Left lung (tissue), 10 donors: ENCODE measurements around the gene CADM1. TPM values are rescaled to one million over a fixed set of nuclear protein-coding genes. Genes with fewer than 3 reads are reported as not detected.

Experiments
- ATAC-seq: fragments of 200-7000 bp; cut with Tn5 transposase; one replicate; pipeline ENCODE4 v1.9.1; 2020; ENCODE audit warnings: moderate library complexity
- DNase-seq, 4 donors: peaks; one replicate each; pipeline ENCODE4 v3.0.0-alpha.2; 2013 to 2020
- H3K27ac ChIP-seq, 2 donors: fragments of 200-600 bp; sonication (generic) in 1 of 2; one replicate each; pipeline versions ENCODE4 v1.5.0 to v1.8.0; 2020 to 2021
- H3K27me3 ChIP-seq, 2 donors: fragments of 200-600 bp; sonication (generic) in 1 of 2; one replicate each; pipeline versions ENCODE4 v1.5.0 to v1.8.0; 2020 to 2021
- H3K36me3 ChIP-seq, 2 donors: fragments of 200-600 bp; sonication (generic) in 1 of 2; one replicate each; pipeline versions ENCODE4 v1.5.0 to v1.8.0; 2020 to 2021
- H3K4me1 ChIP-seq, 2 donors: fragments of 200-600 bp; one replicate each; pipeline ENCODE4 v1.8.0; 2021
- H3K4me3 ChIP-seq, 2 donors: fragments of 200-600 bp; sonication (generic) in 1 of 2; one replicate each; pipeline versions ENCODE4 v1.5.0 to v1.8.0; 2020 to 2021; ENCODE audit warnings: mild to moderate bottlenecking in 1 of 2
- H3K9me3 ChIP-seq, 2 donors: fragments of 200-600 bp; sonication (generic) in 1 of 2; one replicate each; pipeline versions ENCODE4 v1.5.0 to v1.8.0; 2020 to 2021
- CTCF ChIP-seq, 2 donors: fragments of 200-600 bp; sonication (generic) in 1 of 2; IDR thresholded peaks; one replicate each; pipeline versions ENCODE4 v1.5.0 to v1.8.0; 2021; ENCODE audit warnings: antibody characterized with exemption in 2 of 2
- intact Hi-C, 2 donors: fragments of 100-400 bp; cut with DNase I; formaldehyde crosslinking; loops; one replicate each; pipeline versions ENCODE4 v1.11.2 to v1.14.2; 2022
- polyA plus RNA-seq, 6 donors: library from polyadenylated mRNA; unstranded; fragments of 120-200 nt; gene quantifications; one replicate each; pipeline ENCODE4 v1.2.1, GENCODE V29; 2013; ENCODE audit not compliant: insufficient read length in 6 of 6
- total RNA-seq, 2 donors: library from RNA; stranded (reverse); fragmentation: NEBNext Ultra II Directional; extraction: Animal tissue kit (Norgen Biotek cat#: 25700); gene quantifications; one replicate each; pipeline ENCODE4 v1.2.1, GENCODE V29; 2021
- donor health status: DM: no; HTN: yes; CAD: no.
- donor health status: DM: no; HTN: no; CAD: no.

The CADM1 gene
- total and polyA plus RNA-seq, 8 donors: 105 to 307 (median 156) TPM

GRCh38 chr11:115134926-115135325 is 369.3 kb downstream of the CADM1 start:
- no peaks in the 10 kb centered on the region for H3K4me1 ChIP-seq
- peaks cover 0 to 16% of the 10 kb centered on the region in 2 donors for H3K27me3 ChIP-seq
- H3K4me3 ChIP-seq: no peak overlapping the region
- intact Hi-C loops: no loop called here
- DNase-seq (peak in 1 of 4 donors; percentile 10), ATAC-seq (no peak)
- no peak for TF ChIP-seq CTCF (IDR thresholded peaks at IDR 0.05)
- H3K9me3 ChIP-seq: no peaks in the 10 kb centered on the region
- H3K36me3 ChIP-seq: no peaks in the 10 kb centered on the region
- H3K27ac ChIP-seq: no peak overlapping the region

GRCh38 chr11:115133475-115134209 is 370.6 kb downstream of the CADM1 start:
- Histone ChIP-seq H3K4me1 (no peaks in the 10 kb centered on the region), H3K27me3 (peaks cover 0 to 4% of the 10 kb centered on the region in 2 donors), H3K36me3 (no peaks in the 10 kb centered on the region), H3K27ac (no peak overlapping the region), H3K4me3 (no peak overlapping the region), H3K9me3 (no peaks in the 10 kb centered on the region)
- intact Hi-C loops: no loop called here
- TF ChIP-seq CTCF (IDR thresholded peaks at IDR 0.05): no peak
- no peak for ATAC-seq
- DNase-seq: no peak

GRCh38 chr11:115132436-115133228 is 371.6 kb downstream of the CADM1 start:
- Histone ChIP-seq H3K27me3 (no peaks in the 10 kb centered on the region), H3K9me3 (no peaks in the 10 kb centered on the region), H3K36me3 (no peaks in the 10 kb centered on the region), H3K27ac (no peak overlapping the region), H3K4me3 (no peak overlapping the region), H3K4me1 (no peaks in the 10 kb centered on the region)
- intact Hi-C loops: no loop called here
- DNase-seq (no peak), ATAC-seq (peak; percentile 17)
- TF ChIP-seq CTCF (IDR thresholded peaks at IDR 0.05): no peak

GRCh38 chr11:115129473-115130289 is 374.5 kb downstream of the CADM1 start:
- Histone ChIP-seq H3K4me1 (no peaks in the 10 kb centered on the region), H3K27me3 (no peaks in the 10 kb centered on the region), H3K27ac (no peak overlapping the region), H3K36me3 (no peaks in the 10 kb centered on the region), H3K4me3 (no peak overlapping the region), H3K9me3 (no peaks in the 10 kb centered on the region)
- no peak for DNase-seq
- no peak for ATAC-seq
- no peak for TF ChIP-seq CTCF (IDR thresholded peaks at IDR 0.05)
- intact Hi-C loops: no loop called here
